ENCODE results near the gene ME3. TPM values are rescaled to one million over a fixed set of nuclear protein-coding genes. Genes with fewer than 3 reads are reported as not detected.

Gene ME3
- total RNA-seq, 1 experiment from 2014 or later: 1.8 TPM

DNA sequence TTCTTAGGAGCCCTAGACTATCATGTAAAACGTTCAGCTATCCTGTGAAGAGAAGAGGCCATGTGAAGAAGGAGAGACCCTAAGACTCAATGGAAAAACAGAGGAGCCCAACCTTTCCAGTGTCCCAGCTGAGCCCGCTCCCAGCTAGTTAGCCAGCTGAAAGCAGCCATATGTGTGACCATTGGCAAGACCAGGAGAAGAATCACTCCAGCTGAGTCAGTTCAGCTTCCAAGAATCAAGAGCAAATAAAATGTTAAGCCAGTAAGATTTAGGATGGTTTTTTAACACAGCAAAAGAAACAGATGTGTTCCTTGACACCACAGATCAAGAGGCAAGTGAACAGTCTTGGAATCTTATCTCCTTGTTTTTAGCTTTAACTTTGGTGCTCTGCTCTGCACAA, 189.7 kb downstream of the ME3 start (continued):
- TF ChIP-seq AFF4 (CRISPR knock-in tag; IDR thresholded peaks at IDR 0.05; ENCODE audit: borderline replicate concordance) (no peak), TCF7 (CRISPR knock-in tag; IDR thresholded peaks at IDR 0.05; ENCODE audit: low read depth) (no peak), ZNF512 (CRISPR knock-in tag; IDR thresholded peaks at IDR 0.05; ENCODE audit: borderline replicate concordance) (no peak), GABPB1 (CRISPR knock-in tag; IDR thresholded peaks at IDR 0.05) (no peak), ZNF263 (CRISPR knock-in tag; IDR thresholded peaks at IDR 0.05; ENCODE audit: low read depth) (no peak), SMAD3 (CRISPR knock-in tag; IDR thresholded peaks at IDR 0.05; ENCODE audit: borderline replicate concordance) (no peak), MXD4 (CRISPR knock-in tag; IDR thresholded peaks at IDR 0.05; ENCODE audit: borderline replicate concordance) (no peak), ZBTB21 (CRISPR knock-in tag; IDR thresholded peaks at IDR 0.05; ENCODE audit: borderline replicate concordance) (no peak), SOX15 (CRISPR knock-in tag; IDR thresholded peaks at IDR 0.05) (no peak), IRF2 (CRISPR knock-in tag; IDR thresholded peaks at IDR 0.05; ENCODE audit: borderline replicate concordance, low read depth) (no peak), ERG (CRISPR knock-in tag; IDR thresholded peaks at IDR 0.05) (no peak), ZNF396 (CRISPR knock-in tag; IDR thresholded peaks at IDR 0.05; ENCODE audit: borderline replicate concordance) (no peak)
- TF ChIP-seq, protein P1, sequence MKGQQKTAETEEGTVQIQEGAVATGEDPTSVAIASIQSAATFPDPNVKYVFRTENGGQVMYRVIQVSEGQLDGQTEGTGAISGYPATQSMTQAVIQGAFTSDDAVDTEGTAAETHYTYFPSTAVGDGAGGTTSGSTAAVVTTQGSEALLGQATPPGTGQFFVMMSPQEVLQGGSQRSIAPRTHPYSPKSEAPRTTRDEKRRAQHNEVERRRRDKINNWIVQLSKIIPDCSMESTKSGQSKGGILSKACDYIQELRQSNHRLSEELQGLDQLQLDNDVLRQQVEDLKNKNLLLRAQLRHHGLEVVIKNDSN (CRISPR knock-in tag; IDR thresholded peaks at IDR 0.05): no peak
- TF ChIP-seq, protein P2, sequence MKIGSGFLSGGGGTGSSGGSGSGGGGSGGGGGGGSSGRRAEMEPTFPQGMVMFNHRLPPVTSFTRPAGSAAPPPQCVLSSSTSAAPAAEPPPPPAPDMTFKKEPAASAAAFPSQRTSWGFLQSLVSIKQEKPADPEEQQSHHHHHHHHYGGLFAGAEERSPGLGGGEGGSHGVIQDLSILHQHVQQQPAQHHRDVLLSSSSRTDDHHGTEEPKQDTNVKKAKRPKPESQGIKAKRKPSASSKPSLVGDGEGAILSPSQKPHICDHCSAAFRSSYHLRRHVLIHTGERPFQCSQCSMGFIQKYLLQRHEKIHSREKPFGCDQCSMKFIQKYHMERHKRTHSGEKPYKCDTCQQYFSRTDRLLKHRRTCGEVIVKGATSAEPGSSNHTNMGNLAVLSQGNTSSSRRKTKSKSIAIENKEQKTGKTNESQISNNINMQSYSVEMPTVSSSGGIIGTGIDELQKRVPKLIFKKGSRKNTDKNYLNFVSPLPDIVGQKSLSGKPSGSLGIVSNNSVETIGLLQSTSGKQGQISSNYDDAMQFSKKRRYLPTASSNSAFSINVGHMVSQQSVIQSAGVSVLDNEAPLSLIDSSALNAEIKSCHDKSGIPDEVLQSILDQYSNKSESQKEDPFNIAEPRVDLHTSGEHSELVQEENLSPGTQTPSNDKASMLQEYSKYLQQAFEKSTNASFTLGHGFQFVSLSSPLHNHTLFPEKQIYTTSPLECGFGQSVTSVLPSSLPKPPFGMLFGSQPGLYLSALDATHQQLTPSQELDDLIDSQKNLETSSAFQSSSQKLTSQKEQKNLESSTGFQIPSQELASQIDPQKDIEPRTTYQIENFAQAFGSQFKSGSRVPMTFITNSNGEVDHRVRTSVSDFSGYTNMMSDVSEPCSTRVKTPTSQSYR (CRISPR knock-in tag; IDR thresholded peaks at IDR 0.05): no peak

GRCh38 chr11:86481399-86481798, 191.0 kb downstream of the ME3 start:
- H3K4me3 Mint-ChIP-seq: no peak overlapping the region
- DNase-seq (ENCODE audit: low spot score) (no peak), ATAC-seq (no peak)
- no peak overlapping the region for H3K27ac Mint-ChIP-seq
- H3K36me3 Mint-ChIP-seq: no peaks in the 10 kb centered on the region
- no peaks in the 10 kb centered on the region for H3K27me3 Mint-ChIP-seq (ENCODE audit: low read depth)
- ChIA-PET POLR2A (interaction anchor here (0.6 kb wide), 1 partner anchor 619 kb away, joined by 4 read pairs; no protein-coding TSS in a partner anchor), CTCF (interaction anchor here (1.1 to 1.7 kb wide), 2 partner anchors 90 to 127 kb away, joined by 3 to 6 read pairs; no protein-coding TSS in a partner anchor)
- peaks cover 13% of the 10 kb centered on the region for H3K4me1 Mint-ChIP-seq
- no peaks in the 10 kb centered on the region for H3K9me3 Mint-ChIP-seq
- TF ChIP-seq ATF1 (CRISPR knock-in tag; IDR thresholded peaks at IDR 0.05) (no peak), ZSCAN18 (CRISPR knock-in tag; IDR thresholded peaks at IDR 0.05) (no peak), SMAD4 (CRISPR knock-in tag; IDR thresholded peaks at IDR 0.05) (no peak), ARID4B (CRISPR knock-in tag; IDR thresholded peaks at IDR 0.05; ENCODE audit: borderline replicate concordance) (no peak), NR1H2 (CRISPR knock-in tag; IDR thresholded peaks at IDR 0.05) (no peak), SOX15 (CRISPR knock-in tag; IDR thresholded peaks at IDR 0.05) (no peak), FOXJ3 (CRISPR knock-in tag; IDR thresholded peaks at IDR 0.05; ENCODE audit: borderline replicate concordance) (no peak), ZNF121 (CRISPR knock-in tag; IDR thresholded peaks at IDR 0.05) (no peak)
